Natural killer cell (primary cell): ENCODE results near the gene HMGN4. TPM values are rescaled to one million over a fixed set of nuclear protein-coding genes. Genes with fewer than 3 reads are reported as not detected.

Experiments
- ATAC-seq, 3 donors: fragments of 150-1000 bp in 2 of 3; fragments of 200-7000 bp in 1 of 3; cut with Tn5 transposase; 1 replicate in 1 of 3; 2 replicates in 2 of 3; pipeline ENCODE4 v1.10.0; 2021; ENCODE audit warnings: mild to moderate bottlenecking in 2 of 3, moderate library complexity in 2 of 3
- DNase-seq, 2 donors: peaks; one replicate each; pipeline versions ENCODE4 v3.0.0 to v3.0.0-alpha.2; 2013 to 2021; ENCODE audit warnings: mixed read lengths in 1 of 2
- H3K27ac ChIP-seq: one replicate; pipeline ENCODE4 v1.5.1; 2013; ENCODE audit warnings: mild to moderate bottlenecking, low read length
- H3K27me3 ChIP-seq: one replicate; pipeline ENCODE4 v1.6.1; 2013; ENCODE audit warnings: low read length; ENCODE audit not compliant: control insufficient read depth, insufficient read depth
- H3K36me3 ChIP-seq: one replicate; pipeline ENCODE4 v1.6.1; 2013; ENCODE audit warnings: low read length; ENCODE audit not compliant: control insufficient read depth, insufficient read depth
- H3K4me1 ChIP-seq: one replicate; pipeline ENCODE4 v1.6.1; 2013; ENCODE audit warnings: low read length; ENCODE audit not compliant: control insufficient read depth, insufficient read depth
- H3K4me3 ChIP-seq: one replicate; pipeline ENCODE4 v1.5.1; 2013; ENCODE audit warnings: low read length
- H3K9me3 ChIP-seq: one replicate; pipeline ENCODE4 v1.6.1; 2013; ENCODE audit warnings: low read length; ENCODE audit not compliant: control insufficient read depth, insufficient read depth
- H3K27ac Mint-ChIP-seq, 2 donors: one replicate each; pipeline ENCODE4 v1.8.0; 2022; ENCODE audit warnings: mild to moderate bottlenecking in 2 of 2, mixed read lengths in 2 of 2, moderate library complexity in 1 of 2
- H3K27me3 Mint-ChIP-seq, 2 donors: one replicate each; pipeline ENCODE4 v1.8.0; 2022; ENCODE audit warnings: low read depth in 2 of 2, mixed read lengths in 2 of 2
- H3K36me3 Mint-ChIP-seq: one replicate; pipeline ENCODE4 v1.8.0; 2022; ENCODE audit warnings: mixed read lengths
- H3K4me1 Mint-ChIP-seq, 2 donors: one replicate each; pipeline ENCODE4 v1.8.0; 2022; ENCODE audit warnings: mixed read lengths in 2 of 2
- H3K4me3 Mint-ChIP-seq: one replicate; pipeline ENCODE4 v1.8.0; 2022; ENCODE audit warnings: mild to moderate bottlenecking, moderate library complexity, mixed read lengths
- H3K9me3 Mint-ChIP-seq, 2 donors: one replicate each; pipeline ENCODE4 v1.8.0; 2022; ENCODE audit warnings: mixed read lengths in 2 of 2
- whole genome bisulfite sequencing: methylation state at CpG from one replicate; pipeline ENCODE4 v1.1.7; 2013; ENCODE audit warnings: missing lambda C conversion rate; ENCODE audit not compliant: insufficient coverage; 5-methylcytosine and 5-hydroxymethylcytosine counted together
- intact Hi-C: fragments of 100-400 bp; cut with micrococcal nuclease; formaldehyde crosslinking; loops from one replicate; pipeline ENCODE4 v1.14.2; 2022
- total RNA-seq, 4 donors: library from RNA; stranded (reverse); fragments of 120-200 nt in 1 of 4; gene quantifications; one replicate each; pipeline versions ENCODE4 v1.2.3 to v1.2.4, GENCODE V29; 2013 to 2022
- TF ChIP-seq, protein P1 (sequence below): fragments of 200-600 bp; IDR thresholded peaks from one replicate; pipeline ENCODE4 v1.8.0; 2022; ENCODE audit warnings: antibody characterized with exemption

HMGN4 gene
- 10 to 100 TPM; 55.7 to 80.6 (median 70.3) TPM for total RNA-seq
- 170 TPM for total RNA-seq (2013)

DNA sequence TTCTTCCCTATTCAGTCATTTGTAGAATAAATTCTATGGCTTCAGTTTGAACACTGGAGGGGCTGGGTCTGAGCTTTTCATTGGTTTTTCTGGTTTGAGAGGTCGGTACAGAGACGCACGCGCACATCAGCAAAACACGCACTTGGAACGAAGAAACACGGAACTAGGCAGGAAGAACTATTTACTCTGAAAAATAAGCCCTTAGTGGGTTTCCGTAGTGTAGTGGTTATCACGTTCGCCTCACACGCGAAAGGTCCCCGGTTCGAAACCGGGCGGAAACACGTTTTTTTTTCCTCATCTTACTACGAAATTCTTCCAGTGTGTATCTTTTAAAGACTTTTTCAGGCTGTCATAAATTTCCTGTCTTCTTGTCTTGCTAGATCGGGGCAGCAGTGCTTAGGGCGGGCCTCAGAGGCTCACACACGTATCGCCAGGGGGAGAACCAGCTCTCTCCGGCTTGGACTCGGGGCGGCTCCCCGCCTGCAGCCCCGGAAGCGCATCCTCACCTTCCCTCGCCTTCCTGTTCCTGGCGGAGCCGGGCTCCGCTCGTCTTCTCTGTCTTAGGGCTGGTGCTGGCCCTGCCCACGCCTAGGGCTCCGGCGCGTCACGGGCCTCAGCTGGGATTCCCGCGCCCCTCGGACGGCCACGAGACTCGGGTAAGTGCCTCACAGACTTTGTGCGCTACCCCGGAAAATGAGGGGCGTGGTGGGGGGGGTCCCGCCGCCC is at the start of gene HMGN4:
HMGN4 (plus strand) TSS at position 521 of the 726 bp plus-strand sequence. CDS start 6,841 bp downstream, outside the sequence.
- H3K27ac ChIP-seq = peak within 1 kb of the TSS; percentile 89
- peak within 1 kb of the TSS; percentile 87 for H3K4me3 ChIP-seq
- intact Hi-C loops = loop anchor here (1.0 to 10.0 kb wide), 9 partner anchors 15 to 1217 kb away; partner anchors contain the start of gene ZNF184
- Mint-ChIP-seq H3K4me1 (peaks cover 67 to 68% of the 10 kb centered on the region in 2 donors), H3K9me3 (no peaks in the 10 kb centered on the region), H3K36me3 (peaks cover 21% of the 10 kb centered on the region), H3K4me3 (peak within 1 kb of the TSS; percentile 95), H3K27me3 (peaks cover 8% of the 10 kb centered on the region in 2 donors), H3K27ac (peak within 1 kb of the TSS; percentile 99 to 100)
- H3K36me3 ChIP-seq = peaks cover 5% of the 10 kb centered on the region
- TF ChIP-seq, protein P1, sequence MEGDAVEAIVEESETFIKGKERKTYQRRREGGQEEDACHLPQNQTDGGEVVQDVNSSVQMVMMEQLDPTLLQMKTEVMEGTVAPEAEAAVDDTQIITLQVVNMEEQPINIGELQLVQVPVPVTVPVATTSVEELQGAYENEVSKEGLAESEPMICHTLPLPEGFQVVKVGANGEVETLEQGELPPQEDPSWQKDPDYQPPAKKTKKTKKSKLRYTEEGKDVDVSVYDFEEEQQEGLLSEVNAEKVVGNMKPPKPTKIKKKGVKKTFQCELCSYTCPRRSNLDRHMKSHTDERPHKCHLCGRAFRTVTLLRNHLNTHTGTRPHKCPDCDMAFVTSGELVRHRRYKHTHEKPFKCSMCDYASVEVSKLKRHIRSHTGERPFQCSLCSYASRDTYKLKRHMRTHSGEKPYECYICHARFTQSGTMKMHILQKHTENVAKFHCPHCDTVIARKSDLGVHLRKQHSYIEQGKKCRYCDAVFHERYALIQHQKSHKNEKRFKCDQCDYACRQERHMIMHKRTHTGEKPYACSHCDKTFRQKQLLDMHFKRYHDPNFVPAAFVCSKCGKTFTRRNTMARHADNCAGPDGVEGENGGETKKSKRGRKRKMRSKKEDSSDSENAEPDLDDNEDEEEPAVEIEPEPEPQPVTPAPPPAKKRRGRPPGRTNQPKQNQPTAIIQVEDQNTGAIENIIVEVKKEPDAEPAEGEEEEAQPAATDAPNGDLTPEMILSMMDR = no peak
- no peaks in the 10 kb centered on the region for H3K9me3 ChIP-seq
- H3K4me1 ChIP-seq = peaks cover 37% of the 10 kb centered on the region
- H3K27me3 ChIP-seq = no peaks in the 10 kb centered on the region
- ATAC-seq (peak; percentile 60 to 80 (median 69)), DNase-seq (peak; percentile 73 to 97)
- WGBS = 0% methylated on average over 49 of the region's 49 CpGs

GRCh38 chr6:26489996-26490964 is 47.9 kb upstream of the HMGN4 start:
- H3K27ac Mint-ChIP-seq = no peak overlapping the region
- Histone ChIP-seq H3K4me1 (no peaks in the 10 kb centered on the region), H3K36me3 (no peaks in the 10 kb centered on the region), H3K9me3 (no peaks in the 10 kb centered on the region), H3K4me3 (no peak overlapping the region), H3K27me3 (no peaks in the 10 kb centered on the region), H3K27ac (no peak overlapping the region)
- WGBS = 81% methylated on average over 7 of the region's 8 CpGs
- H3K27me3 Mint-ChIP-seq = peaks cover 0 to 7% of the 10 kb centered on the region in 2 donors
- ATAC-seq = no peak
- TF ChIP-seq, protein P1 = no peak
- no peak for DNase-seq
- H3K9me3 Mint-ChIP-seq = no peaks in the 10 kb centered on the region
- intact Hi-C loops = loop anchor here (5.0 kb wide), 1 partner anchor 148 kb away; no protein-coding TSS in a partner anchor
- H3K36me3 Mint-ChIP-seq = no peaks in the 10 kb centered on the region
- peaks cover 0 to under 1% of the 10 kb centered on the region in 2 donors for H3K4me1 Mint-ChIP-seq
- H3K4me3 Mint-ChIP-seq = no peak overlapping the region

DNA sequence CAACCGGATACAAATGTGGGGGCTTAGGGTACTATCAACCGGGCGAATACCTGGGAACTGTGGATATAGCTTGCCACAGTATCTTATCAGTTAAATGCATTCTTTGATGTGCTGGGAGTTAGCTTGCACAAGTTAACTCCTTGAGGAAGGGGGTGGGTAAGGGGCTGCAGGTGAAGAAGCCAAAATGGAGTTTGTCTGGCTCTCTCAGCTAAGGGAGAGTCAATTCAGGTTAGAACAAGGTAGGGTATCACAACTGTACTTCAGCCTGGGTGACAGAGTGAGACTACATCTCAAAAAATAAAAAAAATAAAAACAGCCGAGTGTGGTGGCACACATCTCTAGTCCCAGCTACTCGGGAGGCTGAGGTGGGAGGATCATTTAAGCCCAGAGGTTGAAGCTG is 46.6 kb upstream of the HMGN4 start:
- H3K4me1 ChIP-seq = no peaks in the 10 kb centered on the region
- no peaks in the 10 kb centered on the region for H3K36me3 ChIP-seq
- H3K9me3 ChIP-seq = no peaks in the 10 kb centered on the region
- no peaks in the 10 kb centered on the region for H3K27me3 ChIP-seq
- H3K4me3 ChIP-seq = no peak overlapping the region
- H3K27ac Mint-ChIP-seq = no peak overlapping the region
- TF ChIP-seq, protein P1 = no peak
- no peaks in the 10 kb centered on the region for H3K36me3 Mint-ChIP-seq
- 81% methylated on average over 5 of the region's 5 CpGs for WGBS
- no peak overlapping the region for H3K4me3 Mint-ChIP-seq
- peaks cover 7 to 9% of the 10 kb centered on the region in 2 donors for H3K27me3 Mint-ChIP-seq
- intact Hi-C loops = loop anchor here (5.0 kb wide), 1 partner anchor 149 kb away; no protein-coding TSS in a partner anchor
- no peaks in the 10 kb centered on the region for H3K9me3 Mint-ChIP-seq
- ATAC-seq (no peak), DNase-seq (no peak)
- H3K4me1 Mint-ChIP-seq = no peaks in the 10 kb centered on the region
- H3K27ac ChIP-seq = no peak overlapping the region
